Endothelial cell of umbilical vein (primary cell): ENCODE measurements around the gene CLTCL1.

ENCODE experiments used
- JUN ChIP-seq: IDR thresholded peaks from 2 replicates; pipeline ENCODE4 v1.6.1; 2011; ENCODE audit warnings: borderline replicate concordance, low read depth; ENCODE audit not compliant: insufficient read length, insufficient read depth
- MYC ChIP-seq: IDR thresholded peaks from one replicate; pipeline ENCODE4 v1.6.1; 2011; ENCODE audit warnings: mild to moderate bottlenecking, low read depth, low read length
- POLR2A ChIP-seq: IDR thresholded peaks from 2 replicates; pipeline ENCODE4 v1.6.1; 2012; ENCODE audit warnings: low read depth, mild to moderate bottlenecking, control low read depth, low read length
- TF ChIP-seq, protein P1 (sequence below), 2 donors: IDR thresholded peaks; 1 replicate in 1 of 2; 2 replicates in 1 of 2; pipeline ENCODE4 v1.5.1; 2011; ENCODE audit warnings: low read length in 2 of 2, mild to moderate bottlenecking in 2 of 2, moderate library complexity in 2 of 2, control low read depth in 1 of 2, inconsistent platforms in 1 of 2, low read depth in 1 of 2; ENCODE audit not compliant: insufficient read depth in 1 of 2; ENCODE audit errors: extremely low read depth in 1 of 2

DNA sequence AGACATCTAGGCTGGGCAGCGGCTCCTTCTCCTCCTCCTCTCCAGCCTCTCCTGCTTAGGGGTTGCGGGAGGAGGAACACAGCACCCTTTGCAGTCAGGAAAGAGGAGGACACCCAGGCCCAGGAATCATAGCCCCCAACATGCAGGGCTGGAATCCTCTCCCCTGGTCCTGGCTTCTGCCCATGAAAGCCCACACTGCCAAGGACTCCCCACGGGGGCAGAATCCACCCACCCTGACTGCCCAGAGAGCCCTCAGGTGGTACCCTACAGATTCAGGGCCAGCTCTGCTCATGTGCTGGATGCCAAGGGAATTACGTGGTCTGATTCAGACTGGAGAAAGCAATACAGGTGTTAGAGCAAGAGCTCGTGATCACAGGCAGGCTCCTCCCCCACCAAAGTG, 151.5 kb downstream of the CLTCL1 start:
- TF ChIP-seq, protein P1, sequence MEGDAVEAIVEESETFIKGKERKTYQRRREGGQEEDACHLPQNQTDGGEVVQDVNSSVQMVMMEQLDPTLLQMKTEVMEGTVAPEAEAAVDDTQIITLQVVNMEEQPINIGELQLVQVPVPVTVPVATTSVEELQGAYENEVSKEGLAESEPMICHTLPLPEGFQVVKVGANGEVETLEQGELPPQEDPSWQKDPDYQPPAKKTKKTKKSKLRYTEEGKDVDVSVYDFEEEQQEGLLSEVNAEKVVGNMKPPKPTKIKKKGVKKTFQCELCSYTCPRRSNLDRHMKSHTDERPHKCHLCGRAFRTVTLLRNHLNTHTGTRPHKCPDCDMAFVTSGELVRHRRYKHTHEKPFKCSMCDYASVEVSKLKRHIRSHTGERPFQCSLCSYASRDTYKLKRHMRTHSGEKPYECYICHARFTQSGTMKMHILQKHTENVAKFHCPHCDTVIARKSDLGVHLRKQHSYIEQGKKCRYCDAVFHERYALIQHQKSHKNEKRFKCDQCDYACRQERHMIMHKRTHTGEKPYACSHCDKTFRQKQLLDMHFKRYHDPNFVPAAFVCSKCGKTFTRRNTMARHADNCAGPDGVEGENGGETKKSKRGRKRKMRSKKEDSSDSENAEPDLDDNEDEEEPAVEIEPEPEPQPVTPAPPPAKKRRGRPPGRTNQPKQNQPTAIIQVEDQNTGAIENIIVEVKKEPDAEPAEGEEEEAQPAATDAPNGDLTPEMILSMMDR (IDR thresholded peaks at IDR 0.05; ENCODE audit: extremely low read depth in 1 of 2, insufficient read depth in 1 of 2, low read depth in 1 of 2, low read length in 2 of 2) = no peak
- TF ChIP-seq JUN = no peak
- no peak for TF ChIP-seq MYC
- no peak for TF ChIP-seq POLR2A
